Measurements from ENCODE around the gene LYAR. TPM values are rescaled to one million over a fixed set of nuclear protein-coding genes. Genes with fewer than 3 reads are reported as not detected.

Gene LYAR
- total and polyA plus RNA-seq, 2 of the 4 experiments (the other 2 are of a cell fraction), result 5.4 to 8.2 TPM

- Histone ChIP-seq H3K4me3 (ENCODE audit: insufficient read depth, low read depth, low read length) (no peak overlapping the region), H3K9me1 (ENCODE audit: insufficient read depth, low read length) (peaks cover 14% of the 10 kb centered on the region; the same call in 1 of the 2 replicates), H3K18ac (ENCODE audit: low read depth, low read length) (no peak overlapping the region), H3K36me3 (ENCODE audit: control insufficient read depth, insufficient read depth, low read length) (peaks cover 23% of the 10 kb centered on the region), H3K9me3 (ENCODE audit: control insufficient read depth, insufficient read depth, low read length) (no peaks in the 10 kb centered on the region), H2BK5ac (ENCODE audit: low read depth, low read length, poor library complexity, severe bottlenecking) (no peak overlapping the region), H2AK5ac (ENCODE audit: low read depth, low read length) (no peak overlapping the region), H3K4me2 (ENCODE audit: low read depth, low read length) (no peak overlapping the region), H3K27me3 (ENCODE audit: control insufficient read depth, insufficient read depth, low read length) (no peaks in the 10 kb centered on the region), H2BK20ac (ENCODE audit: low read depth, low read length) (no peak overlapping the region), H4K5ac (ENCODE audit: low read depth, low read length) (no peak overlapping the region), H3K4ac (ENCODE audit: low read depth, low read length) (no peak overlapping the region; the same call in 1 of the 2 replicates), H2AFZ (replicated peaks; ENCODE audit: low read length, poor library complexity) (no peak overlapping the region), H3K27ac (ENCODE audit: insufficient read depth, low read length) (no peak overlapping the region), H3K4me1 (ENCODE audit: control insufficient read depth, insufficient read depth, low read length) (peaks cover 9% of the 10 kb centered on the region), H3K14ac (replicated peaks; ENCODE audit: low read depth, low read length) (no peak overlapping the region), H3K56ac (ENCODE audit: extremely low read depth, insufficient read depth, low read length) (no peak overlapping the region), H2AK9ac (replicated peaks; ENCODE audit: low read depth, low read length, poor library complexity) (no peak overlapping the region), H4K8ac (ENCODE audit: low read depth in 2 of 2, low read length in 2 of 2) (no peak overlapping the region), H3K23ac (ENCODE audit: low read depth, low read length) (no peak overlapping the region), H4K91ac (ENCODE audit: insufficient read depth, low read depth, low read length) (no peak overlapping the region; the same call in 1 of the 2 replicates), H3K79me1 (ENCODE audit: low read depth in 1 of 2, low read length in 2 of 2) (peaks cover 0 to 30% of the 10 kb centered on the region in 2 experiments), H2BK120ac (ENCODE audit: low read depth, low read length) (no peak overlapping the region), H3K9ac (ENCODE audit: low read depth, low read length) (no peak overlapping the region), H4K20me1 (ENCODE audit: insufficient read depth, low read length) (peaks cover 5% of the 10 kb centered on the region; the same call in 1 of the 2 replicates), H2BK15ac (ENCODE audit: low read depth, low read length) (no peak overlapping the region)
- ATAC-seq (ENCODE audit: low read depth), result no peak
- ChIA-PET POLR2A (ENCODE audit: unreplicated experiment) (no interaction called here), CTCF (no interaction called here)
- in situ Hi-C loops (cut with MboI; ENCODE audit: low sequenced_read_pairs), result no loop called here
- WGBS, 2 experiments (ENCODE audit: extremely low coverage in 2 of 2, insufficient read length in 1 of 2), result 93% methylated on average over 8 of the region's 11 CpGs; no CpG with 5 or more reads in 1 of the 2 experiments
- no peak for DNase-seq
- no TSS peak for BruUV-seq (replicated peaks)
- no peak for TF ChIP-seq MXI1 (IDR thresholded peaks at IDR 0.05; ENCODE audit: borderline replicate concordance, low read depth, low read length)
- no peak for TF ChIP-seq RFX5 (IDR thresholded peaks at IDR 0.05; ENCODE audit: low read depth, low read length)
- TF ChIP-seq FOS (IDR thresholded peaks at IDR 0.05; ENCODE audit: low read depth, low read length), result no peak
- no peak for TF ChIP-seq SMC3 (IDR thresholded peaks at IDR 0.05; ENCODE audit: low read depth, low read length)
- TF ChIP-seq ELK1 (IDR thresholded peaks at IDR 0.05; ENCODE audit: borderline replicate concordance, low read depth, low read length), result no peak
- no peak for TF ChIP-seq USF2 (IDR thresholded peaks at IDR 0.05; ENCODE audit: low read depth, low read length)
- no peak for TF ChIP-seq MAFK (IDR thresholded peaks at IDR 0.05; ENCODE audit: low read depth, low read length)
- TF ChIP-seq CHD1 (IDR thresholded peaks at IDR 0.05; ENCODE audit: low read depth, low read length), result no peak
- TF ChIP-seq BHLHE40 (IDR thresholded peaks at IDR 0.05; ENCODE audit: low read depth, low read length), result no peak
- no peak for TF ChIP-seq RCOR1 (IDR thresholded peaks at IDR 0.05; ENCODE audit: insufficient replicate concordance, low read length)
- TF ChIP-seq RAD21 (IDR thresholded peaks at IDR 0.05; ENCODE audit: low read length), result no peak
- no peak for TF ChIP-seq CEBPB (IDR thresholded peaks at IDR 0.05; ENCODE audit: low read depth, low read length)
- no peak for TF ChIP-seq POLR2A (IDR thresholded peaks at IDR 0.05; ENCODE audit: low read depth, low read length)
- no peak for TF ChIP-seq CTCF (conservative IDR thresholded peaks at IDR 0.05; ENCODE audit: low read depth, low read length)
- TF ChIP-seq MAZ (IDR thresholded peaks at IDR 0.05; ENCODE audit: borderline replicate concordance, low read depth, low read length), result no peak
- TF ChIP-seq NFE2L2 (IDR thresholded peaks at IDR 0.05; ENCODE audit: low read depth, low read length), result no peak
- intact Hi-C loops (cut with micrococcal nuclease), result no loop called here
- dilution Hi-C loops (cut with HindIII; ENCODE audit: low sequenced_read_pairs, unreplicated experiment), result no loop called here
Measured at GRCh38 chr4:4306920-4307319, 17.0 kb upstream of the LYAR start.
